Activated naive CD4-positive, alpha-beta T cell (primary cell): ENCODE results near the gene MAN1C1.
A peak's percentile ranks its signal among the peaks of the same experiment; 100 is the strongest.

Source experiments
- DNase-seq, 4 experiments: peaks; one replicate each; lab custom pipeline; 2025; lab: John Stamatoyannopoulos, UW

The MAN1C1 gene

GRCh38 chr1:25740071-25740470 is 123.5 kb downstream of the MAN1C1 start:
- no peak for DNase-seq

GRCh38 chr1:25742316-25742715 is 125.7 kb downstream of the MAN1C1 start:
- no peak for DNase-seq

- DNase-seq, result no peak
Observed at GRCh38 chr1:25743164-25744139, 126.9 kb downstream of the MAN1C1 start.

GRCh38 chr1:25744140-25744581 is 127.6 kb downstream of the MAN1C1 start:
- no peak for DNase-seq

GRCh38 chr1:25744636-25745425 is 128.2 kb downstream of the MAN1C1 start:
- DNase-seq, result no peak

- no peak for DNase-seq
Observed at GRCh38 chr1:25746299-25747045, 129.9 kb downstream of the MAN1C1 start.

- DNase-seq, result no peak
Observed at GRCh38 chr1:25747046-25747719, 130.6 kb downstream of the MAN1C1 start.

- no peak for DNase-seq
Observed at GRCh38 chr1:25748531-25749205, 132.1 kb downstream of the MAN1C1 start.

- DNase-seq, result no peak
Observed at GRCh38 chr1:25750923-25751605, 134.5 kb downstream of the MAN1C1 start.

- DNase-seq, result peak in 2 of 4 experiments; percentile 19 to 43
Observed at GRCh38 chr1:25754470-25755181, 138.0 kb downstream of the MAN1C1 start.

- no peak for DNase-seq
Observed at GRCh38 chr1:25755475-25756125, 139.0 kb downstream of the MAN1C1 start.

- DNase-seq, result no peak
Observed at GRCh38 chr1:25756215-25756614, 139.6 kb downstream of the MAN1C1 start.

- DNase-seq, result no peak
Observed at GRCh38 chr1:25757151-25757845, 140.7 kb downstream of the MAN1C1 start.

- no peak for DNase-seq
Observed at GRCh38 chr1:25757846-25758185, 141.2 kb downstream of the MAN1C1 start.

GRCh38 chr1:25758466-25759070 is 142.0 kb downstream of the MAN1C1 start:
- no peak for DNase-seq

- no peak for DNase-seq
Observed at GRCh38 chr1:25760122-25760719, 143.6 kb downstream of the MAN1C1 start.

GRCh38 chr1:25760871-25761270 is 144.3 kb downstream of the MAN1C1 start:
- no peak for DNase-seq

- DNase-seq, result no peak
Observed at GRCh38 chr1:25763493-25763892, 146.9 kb downstream of the MAN1C1 start.
